A673 (cell line): ENCODE measurements around the gene CRIP1. TPM values are rescaled to one million over a fixed set of nuclear protein-coding genes. Genes with fewer than 3 reads are reported as not detected.
A peak's percentile ranks its signal among the peaks of the same experiment; 100 is the strongest.

ENCODE experiments used
- BruUV-seq: library from RNA; stranded (reverse); fragments of 400-500 nt; replicated peaks from 2 replicates; lab custom pipeline; 2021; lab: Mats Ljungman, UMichigan
- CTCF ChIA-PET: fragments of 300-600 bp; sonication (Branson Sonifier 250); formaldehyde crosslinking; loops from one replicate; lab custom pipeline; 2022; ENCODE audit warnings: antibody characterized with exemption; lab: Charles Lee
- POLR2A ChIA-PET: fragments of 300-600 bp; sonication (Branson Sonifier 250); formaldehyde crosslinking; loops from one replicate; lab custom pipeline; 2022; ENCODE audit warnings: antibody characterized with exemption; ENCODE audit not compliant: low non-redundant PET; lab: Charles Lee
- DNase-seq: peaks from one replicate; pipeline ENCODE4 v3.0.0-alpha.2; 2015; ENCODE audit warnings: low spot score
- H3K27ac ChIP-seq: fragments of 200-600 bp; sonication (generic); 2 replicates; pipeline ENCODE4 v1.5.1; 2016; ENCODE audit warnings: mixed run types, low read depth, mild to moderate bottlenecking, mixed read lengths, antibody characterized with exemption, low read length; ENCODE audit not compliant: poor library complexity, severe bottlenecking
- H3K27me3 ChIP-seq: fragments of 200-600 bp; sonication (generic); replicated peaks from 2 replicates; pipeline ENCODE4 v1.6.1; 2017; ENCODE audit warnings: mixed run types, low read depth, mild to moderate bottlenecking, mixed read lengths, antibody characterized with exemption, low read length; ENCODE audit not compliant: insufficient read depth, poor library complexity
- H3K36me3 ChIP-seq: fragments of 200-600 bp; sonication (generic); 2 replicates; pipeline ENCODE4 v1.6.1; 2016; ENCODE audit warnings: mixed run types, mild to moderate bottlenecking, mixed read lengths, antibody characterized with exemption, low read length; ENCODE audit not compliant: insufficient read depth, poor library complexity, severe bottlenecking
- H3K4me1 ChIP-seq: fragments of 200-600 bp; sonication (generic); 2 replicates; pipeline ENCODE4 v1.6.1; 2017; ENCODE audit warnings: mixed run types, mild to moderate bottlenecking, mixed read lengths, antibody characterized with exemption, low read length; ENCODE audit not compliant: insufficient read depth, poor library complexity, severe bottlenecking
- H3K4me3 ChIP-seq: fragments of 200-600 bp; sonication (generic); 2 replicates; pipeline ENCODE4 v1.5.1; 2016; ENCODE audit warnings: low read depth, mixed run types, mild to moderate bottlenecking, mixed read lengths, low read length; ENCODE audit not compliant: poor library complexity, severe bottlenecking
- H3K9me3 ChIP-seq: fragments of 200-600 bp; sonication (generic); 2 replicates; pipeline ENCODE4 v1.6.1; 2016; ENCODE audit warnings: mixed run types, low read depth, mild to moderate bottlenecking, mixed read lengths, antibody characterized with exemption, low read length; ENCODE audit not compliant: poor library complexity, severe bottlenecking
- CTCF ChIP-seq: fragments of 300-800, 200-600 bp; sonication (generic); conservative IDR thresholded peaks from 2 replicates; pipeline ENCODE4 v1.5.1; 2017; ENCODE audit warnings: low read depth, mild to moderate bottlenecking, antibody characterized with exemption, low read length, moderate library complexity, mixed read lengths
- EZH2 ChIP-seq: fragments of 200-600 bp; sonication (generic); IDR thresholded peaks from 2 replicates; pipeline ENCODE4 v1.6.1; 2017; ENCODE audit warnings: borderline replicate concordance, low read depth, mild to moderate bottlenecking, mixed read lengths, antibody characterized with exemption, low read length; ENCODE audit not compliant: poor library complexity, severe bottlenecking
- intact Hi-C: fragments of 100-400 bp; cut with micrococcal nuclease; formaldehyde crosslinking; loops from one replicate; pipeline ENCODE4 v1.10.0; 2022; ENCODE audit not compliant: unreplicated experiment
- total RNA-seq: library from RNA; stranded (reverse); gene quantifications from 2 replicates; pipeline ENCODE4 v1.2.3, GENCODE V29; 2021

The CRIP1 gene
- total RNA-seq, 1 experiment from 2014 or later = 47.7 TPM

DNA sequence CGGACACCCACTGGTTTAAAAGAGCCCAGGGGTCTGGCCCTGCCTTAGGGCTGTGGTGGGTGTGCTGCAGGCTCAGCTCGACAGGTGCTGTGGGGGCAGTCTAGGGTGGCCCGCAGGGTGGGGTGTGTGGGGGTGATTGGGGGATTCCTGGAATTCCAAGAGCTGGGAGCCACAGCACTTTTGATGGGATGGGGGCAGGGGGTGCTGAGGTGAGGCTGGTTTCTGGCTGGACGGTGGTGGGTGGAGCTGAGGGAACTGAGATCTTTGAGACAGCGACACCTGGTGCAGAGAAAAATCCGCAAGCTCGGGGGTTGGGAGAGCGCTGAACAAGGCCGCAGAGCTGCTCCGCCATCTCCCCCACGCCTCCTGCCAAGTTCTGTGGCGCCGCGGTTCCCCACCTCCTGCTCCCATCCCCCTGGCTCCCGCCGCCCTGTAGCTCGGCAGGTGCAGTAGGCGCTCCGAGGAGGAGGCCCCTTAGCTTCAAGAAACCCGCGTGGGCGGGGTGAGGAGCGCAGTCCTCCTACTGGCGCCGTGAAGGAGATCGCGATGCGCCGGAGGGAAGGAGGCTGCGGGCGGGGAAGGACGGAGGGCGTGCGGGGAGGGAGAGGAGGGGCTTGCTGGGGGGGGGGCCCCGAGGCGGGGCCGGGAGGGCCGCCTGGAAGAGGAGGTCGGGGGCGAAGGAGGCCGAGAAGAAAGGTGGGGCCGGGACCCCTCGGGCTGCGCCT lies 3.0 kb downstream of the CRIP1 start:
- Histone ChIP-seq H3K4me3 (peak overlapping the region; percentile 83), H3K27ac (peak overlapping the region; percentile 92), H3K36me3 (no peaks in the 10 kb centered on the region), H3K9me3 (no peaks in the 10 kb centered on the region), H3K27me3 (no peaks in the 10 kb centered on the region), H3K4me1 (peaks cover 22% of the 10 kb centered on the region)
- intact Hi-C loops = loop anchor here (1.0 to 2.0 kb wide), 3 partner anchors 37 to 118 kb away; partner anchors contain the start of gene TMEM121
- peak; percentile 76 for TF ChIP-seq CTCF
- TF ChIP-seq EZH2 = no peak
- ChIA-PET CTCF (interaction anchor here (0.7 to 2.8 kb wide), 10 partner anchors 9 to 138 kb away, joined by 3 to 38 read pairs (median 4); no protein-coding TSS in a partner anchor), POLR2A (interaction anchor here (0.5 to 0.6 kb wide), 2 partner anchors 91 to 99 kb away, joined by 3 to 16 read pairs; no protein-coding TSS in a partner anchor)
- DNase-seq = peak; percentile 93
- BruUV-seq = no TSS peak

DNA sequence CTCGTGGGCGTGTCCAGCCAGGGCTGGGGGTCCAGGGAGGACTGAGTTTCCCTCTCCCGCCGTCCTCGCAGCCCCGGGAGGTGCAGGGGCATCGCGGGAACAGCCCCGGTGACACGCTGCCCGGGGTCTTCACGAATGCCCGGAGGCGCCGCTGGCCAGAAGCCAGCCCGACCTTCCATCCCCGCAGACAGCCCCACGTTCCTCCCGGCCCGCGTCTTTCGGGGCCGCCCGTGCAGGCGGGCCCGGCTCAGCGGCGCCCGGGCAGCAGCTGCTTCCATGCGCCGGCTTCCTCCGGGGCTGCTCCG lies 3.5 kb downstream of the CRIP1 start:
- POLR2A ChIA-PET = interaction anchor here (0.5 to 0.6 kb wide), 2 partner anchors 91 to 99 kb away, joined by 3 to 16 read pairs; no protein-coding TSS in a partner anchor
- intact Hi-C loops = loop anchor here (2.0 kb wide), 1 partner anchor 37 kb away; the partner anchor contains the start of gene TMEM121
- H3K27ac ChIP-seq = peak overlapping the region; percentile 92
- no peak for DNase-seq
- H3K4me1 ChIP-seq = peaks cover 22% of the 10 kb centered on the region
- no peak for TF ChIP-seq CTCF
- no peak for TF ChIP-seq EZH2
- H3K9me3 ChIP-seq = no peaks in the 10 kb centered on the region
- no TSS peak for BruUV-seq
- no peaks in the 10 kb centered on the region for H3K36me3 ChIP-seq
- CTCF ChIA-PET = interaction anchor here (0.7 to 2.8 kb wide), 9 partner anchors 9 to 122 kb away, joined by 3 to 38 read pairs (median 4); no protein-coding TSS in a partner anchor
- no peaks in the 10 kb centered on the region for H3K27me3 ChIP-seq
- peak overlapping the region; percentile 83 for H3K4me3 ChIP-seq

GRCh38 chr14:105490572-105491365 lies 4.1 kb downstream of the CRIP1 start, which contains the start of gene TEDC1:
Gene TEDC1 (plus strand): TSS chr14:105491246. CDS start chr14:105491376, 130 bp downstream.
- BruUV-seq = no TSS peak
- intact Hi-C loops = loop anchor here (2.0 kb wide), 1 partner anchor 36 kb away; the partner anchor contains the start of gene TMEM121
- Histone ChIP-seq H3K36me3 (no peaks in the 10 kb centered on the region), H3K4me3 (peak within 1 kb of the TSS; percentile 83), H3K4me1 (peaks cover 22% of the 10 kb centered on the region), H3K27ac (peak within 1 kb of the TSS; percentile 93), H3K27me3 (no peaks in the 10 kb centered on the region), H3K9me3 (no peaks in the 10 kb centered on the region)
- ChIA-PET POLR2A (interaction anchor here (0.6 kb wide), 1 partner anchor 321 kb away, joined by 7 read pairs; no protein-coding TSS in a partner anchor), CTCF (interaction anchor here (0.9 to 2.8 kb wide), 5 partner anchors 10 to 120 kb away, joined by 3 to 38 read pairs (median 17); no protein-coding TSS in a partner anchor)
- peak; percentile 100 for DNase-seq
- TF ChIP-seq EZH2 (no peak), CTCF (peak; percentile 66)
